HK-2 (cell line): Measurements from ENCODE around the gene EPHB2.
A peak's percentile ranks its signal among the peaks of the same experiment; 100 is the strongest.

ENCODE experiments used
- DNase-seq: peaks from one replicate; pipeline ENCODE4 v3.0.0-alpha.2; 2018; ENCODE audit not compliant: unreplicated experiment

The EPHB2 gene

GRCh38 chr1:22722901-22723550 is 12.4 kb downstream of the EPHB2 start:
- no peak for DNase-seq

GRCh38 chr1:22727873-22728272 is 17.2 kb downstream of the EPHB2 start:
- DNase-seq, result no peak

- no peak for DNase-seq
Observed at GRCh38 chr1:22728751-22729399, 18.2 kb downstream of the EPHB2 start.

GRCh38 chr1:22729400-22729773 is 18.7 kb downstream of the EPHB2 start:
- no peak for DNase-seq

GRCh38 chr1:22729912-22730311 is 19.3 kb downstream of the EPHB2 start:
- DNase-seq, result no peak

- DNase-seq, result no peak
Observed at GRCh38 chr1:22731924-22732720, 21.5 kb downstream of the EPHB2 start.

GRCh38 chr1:22733643-22734042 is 23.0 kb downstream of the EPHB2 start:
- DNase-seq, result no peak

- no peak for DNase-seq
Observed at GRCh38 chr1:22736501-22737080, 26.0 kb downstream of the EPHB2 start.

- no peak for DNase-seq
Observed at GRCh38 chr1:22737374-22738068, 26.9 kb downstream of the EPHB2 start.

GRCh38 chr1:22738069-22738435 is 27.4 kb downstream of the EPHB2 start:
- DNase-seq, result no peak

GRCh38 chr1:22738522-22738921 is 27.9 kb downstream of the EPHB2 start:
- no peak for DNase-seq

GRCh38 chr1:22739648-22740385 is 29.2 kb downstream of the EPHB2 start:
- DNase-seq, result peak; percentile 91

GRCh38 chr1:22741118-22741517 is 30.5 kb downstream of the EPHB2 start:
- DNase-seq, result no peak

GRCh38 chr1:22745669-22746585 is 35.3 kb downstream of the EPHB2 start:
- DNase-seq, result peak; percentile 57

- DNase-seq, result peak; percentile 87
Observed at GRCh38 chr1:22747021-22747734, 36.5 kb downstream of the EPHB2 start.

GRCh38 chr1:22747735-22748073 is 37.1 kb downstream of the EPHB2 start:
- no peak for DNase-seq

GRCh38 chr1:22749503-22749902 is 38.9 kb downstream of the EPHB2 start:
- no peak for DNase-seq

GRCh38 chr1:22749919-22750684 is 39.5 kb downstream of the EPHB2 start:
- DNase-seq, result peak; percentile 73

GRCh38 chr1:22750685-22751051 is 40.0 kb downstream of the EPHB2 start:
- no peak for DNase-seq
